Mesenteric fat pad (tissue), 1 donor: Measurements from ENCODE around the gene WDR76. TPM values are rescaled to one million over a fixed set of nuclear protein-coding genes. Genes with fewer than 3 reads are reported as not detected.

Experiments used
- DNase-seq: peaks from one replicate; pipeline ENCODE4 v3.0.0-alpha.2; 2020; ENCODE audit warnings: low spot score
- total RNA-seq: library from RNA; stranded (reverse); fragmentation: NEBNext Ultra II Directional; extraction: Animal tissue kit (Norgen Biotek cat#: 25700); gene quantifications from one replicate; pipeline ENCODE4 v1.2.1, GENCODE V29; 2021
- donor health status: DM: yes; HTN: yes; CAD: no.

WDR76 gene
- total RNA-seq, 1 donor from 2014 or later, result 2.2 TPM

GRCh38 chr15:43876872-43877271, 50.1 kb downstream of the WDR76 start:
- DNase-seq, result peak; percentile 68

GRCh38 chr15:43877371-43877770, 50.6 kb downstream of the WDR76 start:
- peak; percentile 24 for DNase-seq

- peak; percentile 11 for DNase-seq
Observed at GRCh38 chr15:43878446-43878845, 51.6 kb downstream of the WDR76 start.

GRCh38 chr15:43879386-43880355, 52.9 kb downstream of the WDR76 start:
- DNase-seq, result peak; percentile 65

GRCh38 chr15:43880406-43881194, 53.8 kb downstream of the WDR76 start:
- peak; percentile 67 for DNase-seq

- DNase-seq, result peak; percentile 8
Observed at GRCh38 chr15:43881245-43881644, 54.4 kb downstream of the WDR76 start.

- peak; percentile 45 for DNase-seq
Observed at GRCh38 chr15:43881944-43882343, 55.1 kb downstream of the WDR76 start.

GRCh38 chr15:43883571-43883970, 56.8 kb downstream of the WDR76 start:
- peak; percentile 28 for DNase-seq

- DNase-seq, result peak; percentile 51
Observed at GRCh38 chr15:43886558-43886957, 59.8 kb downstream of the WDR76 start.

- DNase-seq, result peak; percentile 57
Observed at GRCh38 chr15:43887901-43888300, 61.1 kb downstream of the WDR76 start.

- no peak for DNase-seq
Observed at GRCh38 chr15:43889042-43889441, 62.2 kb downstream of the WDR76 start.

GRCh38 chr15:43893956-43894355, 67.2 kb downstream of the WDR76 start:
- DNase-seq, result no peak

- no peak for DNase-seq
Observed at GRCh38 chr15:43895586-43895985, 68.8 kb downstream of the WDR76 start.

- DNase-seq, result no peak
Observed at GRCh38 chr15:43896543-43896942, 69.7 kb downstream of the WDR76 start.

GRCh38 chr15:43898891-43899290, 72.1 kb downstream of the WDR76 start:
- no peak for DNase-seq

GRCh38 chr15:43899928-43900327, 73.1 kb downstream of the WDR76 start:
- no peak for DNase-seq

GRCh38 chr15:43900996-43901395, 74.2 kb downstream of the WDR76 start:
- DNase-seq, result no peak

GRCh38 chr15:43901495-43901894, 74.7 kb downstream of the WDR76 start:
- DNase-seq, result no peak

GRCh38 chr15:43903864-43904290, 77.1 kb downstream of the WDR76 start:
- no peak for DNase-seq

GRCh38 chr15:43905755-43906154, 79.0 kb downstream of the WDR76 start:
- DNase-seq, result no peak

- no peak for DNase-seq
Observed at GRCh38 chr15:43908516-43909050, 81.8 kb downstream of the WDR76 start.
